ENCODE data around the gene ATP6V0B.

DNA sequence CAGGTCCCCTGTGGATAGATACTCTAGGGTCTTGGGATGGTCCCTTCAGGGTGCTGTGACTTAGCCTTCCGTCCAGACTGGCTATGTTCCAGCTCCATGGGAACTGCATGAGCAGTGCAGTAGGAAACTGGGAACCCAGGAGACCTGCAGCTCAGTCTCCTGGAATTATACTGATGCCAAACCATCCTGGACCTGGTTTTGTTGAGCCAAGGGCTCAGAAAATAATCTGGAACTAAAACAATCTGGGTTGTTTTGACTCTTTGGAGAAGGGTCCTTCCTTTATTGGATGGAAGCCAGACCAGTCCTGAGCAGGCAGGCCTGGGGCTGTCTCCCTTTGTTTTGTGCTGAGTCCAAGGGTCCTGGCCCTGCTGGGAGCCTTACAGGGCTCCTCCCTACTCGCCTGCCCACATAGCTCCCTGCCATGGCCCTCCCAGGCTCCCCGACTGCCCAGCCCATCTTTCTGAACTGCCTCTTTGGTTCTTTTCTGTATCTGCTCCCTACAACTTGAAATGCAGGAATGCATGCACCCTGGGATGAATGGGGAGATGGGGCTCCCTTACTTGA, 26.8 kb upstream of the ATP6V0B start:
- TF ChIP-seq, protein P1, sequence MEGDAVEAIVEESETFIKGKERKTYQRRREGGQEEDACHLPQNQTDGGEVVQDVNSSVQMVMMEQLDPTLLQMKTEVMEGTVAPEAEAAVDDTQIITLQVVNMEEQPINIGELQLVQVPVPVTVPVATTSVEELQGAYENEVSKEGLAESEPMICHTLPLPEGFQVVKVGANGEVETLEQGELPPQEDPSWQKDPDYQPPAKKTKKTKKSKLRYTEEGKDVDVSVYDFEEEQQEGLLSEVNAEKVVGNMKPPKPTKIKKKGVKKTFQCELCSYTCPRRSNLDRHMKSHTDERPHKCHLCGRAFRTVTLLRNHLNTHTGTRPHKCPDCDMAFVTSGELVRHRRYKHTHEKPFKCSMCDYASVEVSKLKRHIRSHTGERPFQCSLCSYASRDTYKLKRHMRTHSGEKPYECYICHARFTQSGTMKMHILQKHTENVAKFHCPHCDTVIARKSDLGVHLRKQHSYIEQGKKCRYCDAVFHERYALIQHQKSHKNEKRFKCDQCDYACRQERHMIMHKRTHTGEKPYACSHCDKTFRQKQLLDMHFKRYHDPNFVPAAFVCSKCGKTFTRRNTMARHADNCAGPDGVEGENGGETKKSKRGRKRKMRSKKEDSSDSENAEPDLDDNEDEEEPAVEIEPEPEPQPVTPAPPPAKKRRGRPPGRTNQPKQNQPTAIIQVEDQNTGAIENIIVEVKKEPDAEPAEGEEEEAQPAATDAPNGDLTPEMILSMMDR (conservative IDR thresholded peaks at IDR 0.05): no peak
- TF ChIP-seq ZFX (IDR thresholded peaks at IDR 0.05): no peak

All from C4-2B (cell line).